WTC11 (cell line): Measurements from ENCODE around the gene RNF4. TPM values are rescaled to one million over a fixed set of nuclear protein-coding genes. Genes with fewer than 3 reads are reported as not detected.

Source experiments
- ATAC-seq: fragments of 200-7000 bp; cut with Tn5 transposase; 2 replicates; pipeline ENCODE4 v1.10.0; 2021; ENCODE audit warnings: mild to moderate bottlenecking, moderate library complexity
- CTCF ChIA-PET: fragments of 300-600 bp; sonication (Branson Sonifier 250); formaldehyde crosslinking; loops from one replicate; lab custom pipeline; 2021; ENCODE audit warnings: antibody characterized with exemption; lab: Charles Lee
- POLR2A ChIA-PET: fragments of 350-600 bp; sonication (Branson Sonifier 250); formaldehyde crosslinking; loops from one replicate; lab custom pipeline; 2021; ENCODE audit warnings: antibody characterized with exemption; lab: Charles Lee
- DNase-seq: peaks from one replicate; pipeline ENCODE4 v3.0.0; 2021; ENCODE audit warnings: low spot score
- H3K27ac Mint-ChIP-seq: 2 replicates; pipeline ENCODE4 v1.8.0; 2021; ENCODE audit warnings: mixed read lengths
- H3K27me3 Mint-ChIP-seq: 2 replicates; pipeline ENCODE4 v1.8.0; 2021; ENCODE audit warnings: low read depth, mild to moderate bottlenecking, moderate library complexity, mixed read lengths
- H3K36me3 Mint-ChIP-seq: 2 replicates; pipeline ENCODE4 v1.8.0; 2021; ENCODE audit warnings: mixed read lengths
- H3K4me1 Mint-ChIP-seq: 2 replicates; pipeline ENCODE4 v1.8.0; 2022; ENCODE audit warnings: mixed read lengths
- H3K4me3 Mint-ChIP-seq: 2 replicates; pipeline ENCODE4 v1.8.0; 2021; ENCODE audit warnings: mild to moderate bottlenecking, moderate library complexity, mixed read lengths
- H3K9me3 Mint-ChIP-seq: 2 replicates; pipeline ENCODE4 v1.8.0; 2021; ENCODE audit warnings: mixed read lengths
- ARID4B ChIP-seq: sonication (generic); formaldehyde crosslinking; IDR thresholded peaks from 2 replicates; pipeline ENCODE4 v1.8.0; 2023; ENCODE audit warnings: missing genetic modification reagents, mild to moderate bottlenecking, borderline replicate concordance
- ATF2 ChIP-seq: sonication (generic); formaldehyde crosslinking; IDR thresholded peaks from 2 replicates; pipeline ENCODE4 v1.8.1; 2022; ENCODE audit warnings: low read depth, missing genetic modification reagents, borderline replicate concordance
- CREM ChIP-seq: sonication (generic); formaldehyde crosslinking; IDR thresholded peaks from 2 replicates; pipeline ENCODE4 v1.8.1; 2022; ENCODE audit warnings: mild to moderate bottlenecking, missing genetic modification reagents, moderate library complexity
- EMX1 ChIP-seq: fragments of 250-450 bp; sonication (Bioruptor Pico); IDR thresholded peaks from 2 replicates; pipeline ENCODE4 v1.8.0; 2021; ENCODE audit warnings: mild to moderate bottlenecking
- IRF2 ChIP-seq: sonication (generic); formaldehyde crosslinking; IDR thresholded peaks from 2 replicates; pipeline ENCODE4 v1.8.0; 2022; ENCODE audit warnings: low read depth, missing genetic modification reagents, borderline replicate concordance
- JAZF1 ChIP-seq: fragments of 250-450 bp; sonication (Bioruptor Pico); IDR thresholded peaks from 2 replicates; pipeline ENCODE4 v1.9.0; 2021; ENCODE audit warnings: moderate library complexity, mild to moderate bottlenecking, inconsistent platforms
- OVOL2 ChIP-seq: fragments of 250-450 bp; sonication (Bioruptor Pico); IDR thresholded peaks from 2 replicates; pipeline ENCODE4 v1.9.0; 2021; ENCODE audit warnings: mild to moderate bottlenecking, borderline replicate concordance
- PRDM15 ChIP-seq: sonication (generic); formaldehyde crosslinking; IDR thresholded peaks from 2 replicates; pipeline ENCODE4 v1.8.0; 2022; ENCODE audit warnings: missing genetic modification reagents
- RELA ChIP-seq: sonication (generic); formaldehyde crosslinking; IDR thresholded peaks from 2 replicates; pipeline ENCODE4 v1.8.1; 2022; ENCODE audit warnings: missing genetic modification reagents, mild to moderate bottlenecking, borderline replicate concordance
- TEAD1 ChIP-seq: sonication (generic); formaldehyde crosslinking; IDR thresholded peaks from 2 replicates; pipeline ENCODE4 v1.8.0; 2022; ENCODE audit warnings: mild to moderate bottlenecking, missing genetic modification reagents
- TP53 ChIP-seq: sonication (generic); formaldehyde crosslinking; IDR thresholded peaks from 2 replicates; pipeline ENCODE4 v1.8.1; 2023; ENCODE audit warnings: mild to moderate bottlenecking, missing genetic modification reagents
- ZBTB21 ChIP-seq: sonication (generic); formaldehyde crosslinking; IDR thresholded peaks from 2 replicates; pipeline ENCODE4 v1.8.1; 2023; ENCODE audit warnings: mild to moderate bottlenecking, missing genetic modification reagents, borderline replicate concordance
- ZNF121 ChIP-seq: sonication (generic); formaldehyde crosslinking; IDR thresholded peaks from 2 replicates; pipeline ENCODE4 v1.8.0; 2023; ENCODE audit warnings: missing genetic modification reagents
- ZNF281 ChIP-seq: sonication (generic); formaldehyde crosslinking; IDR thresholded peaks from 2 replicates; pipeline ENCODE4 v1.8.0; 2023; ENCODE audit warnings: mild to moderate bottlenecking, missing genetic modification reagents
- ZNF396 ChIP-seq: fragments of 250-450 bp; sonication (Bioruptor Pico); IDR thresholded peaks from 2 replicates; pipeline ENCODE4 v1.8.0; 2021; ENCODE audit warnings: mild to moderate bottlenecking, moderate library complexity, borderline replicate concordance
- total RNA-seq: library from RNA; stranded (reverse); gene quantifications from 3 replicates; pipeline ENCODE4 v1.2.3, GENCODE V29; 2021
- TF ChIP-seq, protein P1 (sequence below): sonication (generic); formaldehyde crosslinking; IDR thresholded peaks from 2 replicates; pipeline ENCODE4 v1.8.0; 2022; ENCODE audit warnings: mild to moderate bottlenecking, missing genetic modification reagents

The RNF4 gene
- total RNA-seq, 1 experiment from 2014 or later: 87.3 TPM

DNA sequence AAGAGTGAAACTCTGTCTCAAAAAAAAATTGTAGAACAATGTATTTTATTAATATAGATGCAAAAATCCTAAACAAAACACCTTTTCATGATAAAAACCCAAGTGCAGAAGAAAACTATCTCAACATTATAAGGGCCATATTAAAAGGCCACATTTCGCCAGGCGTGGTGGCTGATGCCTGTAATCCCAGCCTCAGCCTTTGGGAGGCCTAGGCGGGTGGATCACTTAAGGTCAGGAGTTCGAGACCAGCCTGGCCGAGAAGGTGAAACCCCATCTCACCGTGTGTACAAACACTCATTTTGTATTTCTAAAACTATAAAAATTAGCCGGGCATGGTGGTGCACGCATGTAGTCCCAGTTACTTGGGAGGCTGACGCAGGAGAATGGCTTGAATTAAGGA lies 57.7 kb downstream of the RNF4 start:
- no peak for ATAC-seq
- no peaks in the 10 kb centered on the region for H3K4me1 Mint-ChIP-seq
- POLR2A ChIA-PET: interaction anchor here (2.4 kb wide), 1 partner anchor 8 kb away, joined by 9 read pairs; no protein-coding TSS in a partner anchor
- TF ChIP-seq ZNF396 (CRISPR knock-in tag): no peak
- TF ChIP-seq, protein P1, sequence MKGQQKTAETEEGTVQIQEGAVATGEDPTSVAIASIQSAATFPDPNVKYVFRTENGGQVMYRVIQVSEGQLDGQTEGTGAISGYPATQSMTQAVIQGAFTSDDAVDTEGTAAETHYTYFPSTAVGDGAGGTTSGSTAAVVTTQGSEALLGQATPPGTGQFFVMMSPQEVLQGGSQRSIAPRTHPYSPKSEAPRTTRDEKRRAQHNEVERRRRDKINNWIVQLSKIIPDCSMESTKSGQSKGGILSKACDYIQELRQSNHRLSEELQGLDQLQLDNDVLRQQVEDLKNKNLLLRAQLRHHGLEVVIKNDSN (CRISPR knock-in tag): no peak
- TF ChIP-seq ARID4B: no peak
- no peak for TF ChIP-seq ZBTB21 (CRISPR knock-in tag)
- TF ChIP-seq RELA (CRISPR knock-in tag): no peak
- no peak for TF ChIP-seq CREM (CRISPR knock-in tag)
- TF ChIP-seq TEAD1 (CRISPR knock-in tag): no peak
- TF ChIP-seq, all 79 proteins: peak for 0
- Mint-ChIP-seq H3K4me3 (no peak overlapping the region), H3K9me3 (peaks cover 4% of the 10 kb centered on the region; the same call in 1 of the 2 replicates), H3K36me3 (no peaks in the 10 kb centered on the region), H3K27ac (no peak overlapping the region), H3K27me3 (no peaks in the 10 kb centered on the region; the same call in 1 of the 2 replicates)
- CTCF ChIA-PET: interaction anchor here (0.9 kb wide), 1 partner anchor 9 kb away, joined by 3 read pairs; no protein-coding TSS in a partner anchor
- no peak for DNase-seq

- Mint-ChIP-seq H3K9me3 (no peaks in the 10 kb centered on the region), H3K36me3 (no peaks in the 10 kb centered on the region)
- no peak for TF ChIP-seq ZNF281 (CRISPR knock-in tag)
- TF ChIP-seq ATF2 (CRISPR knock-in tag): no peak
- TF ChIP-seq ZNF121 (CRISPR knock-in tag): no peak
- TF ChIP-seq IRF2 (CRISPR knock-in tag): no peak
- no peak for TF ChIP-seq TP53 (CRISPR knock-in tag)
- no peak for TF ChIP-seq EMX1 (CRISPR knock-in tag)
- TF ChIP-seq PRDM15 (CRISPR knock-in tag): no peak
- TF ChIP-seq OVOL2 (CRISPR knock-in tag): no peak
- TF ChIP-seq TEAD1 (CRISPR knock-in tag): no peak
- TF ChIP-seq JAZF1 (CRISPR knock-in tag): no peak
Measured at GRCh38 chr4:2534904-2535375, 66.0 kb downstream of the RNF4 start.

More at GRCh38 chr4:2534904-2535375, 66.0 kb downstream of the RNF4 start:
- Mint-ChIP-seq H3K4me3 (peak overlapping the region; percentile 97), H3K27me3 (no peaks in the 10 kb centered on the region), H3K27ac (peak overlapping the region; percentile 77), H3K4me1 (peaks cover 11% of the 10 kb centered on the region)
- ChIA-PET CTCF (interaction anchor here (0.8 to 1.7 kb wide), 7 partner anchors 8 to 138 kb away, joined by 3 to 6 read pairs (median 3); partner anchors contain the start of gene CFAP99), POLR2A (interaction anchor here (0.5 to 1.5 kb wide), 3 partner anchors 9 to 667 kb away, joined by 3 to 9 read pairs (median 9); no protein-coding TSS in a partner anchor)
- ATAC-seq: no peak
- DNase-seq: no peak
